COLO668 (cell line): ENCODE measurements around the gene MAG.

Experiments
- DNase-seq: peaks from one replicate; lab custom pipeline; 2025; ENCODE audit not compliant: unreplicated experiment; lab: John Stamatoyannopoulos, UW

The MAG gene

GRCh38 chr19:35340431-35340830 is 48.5 kb downstream of the MAG start:
- DNase-seq, result no peak

- DNase-seq, result no peak
Measured at GRCh38 chr19:35341006-35341405, 49.0 kb downstream of the MAG start.

DNA sequence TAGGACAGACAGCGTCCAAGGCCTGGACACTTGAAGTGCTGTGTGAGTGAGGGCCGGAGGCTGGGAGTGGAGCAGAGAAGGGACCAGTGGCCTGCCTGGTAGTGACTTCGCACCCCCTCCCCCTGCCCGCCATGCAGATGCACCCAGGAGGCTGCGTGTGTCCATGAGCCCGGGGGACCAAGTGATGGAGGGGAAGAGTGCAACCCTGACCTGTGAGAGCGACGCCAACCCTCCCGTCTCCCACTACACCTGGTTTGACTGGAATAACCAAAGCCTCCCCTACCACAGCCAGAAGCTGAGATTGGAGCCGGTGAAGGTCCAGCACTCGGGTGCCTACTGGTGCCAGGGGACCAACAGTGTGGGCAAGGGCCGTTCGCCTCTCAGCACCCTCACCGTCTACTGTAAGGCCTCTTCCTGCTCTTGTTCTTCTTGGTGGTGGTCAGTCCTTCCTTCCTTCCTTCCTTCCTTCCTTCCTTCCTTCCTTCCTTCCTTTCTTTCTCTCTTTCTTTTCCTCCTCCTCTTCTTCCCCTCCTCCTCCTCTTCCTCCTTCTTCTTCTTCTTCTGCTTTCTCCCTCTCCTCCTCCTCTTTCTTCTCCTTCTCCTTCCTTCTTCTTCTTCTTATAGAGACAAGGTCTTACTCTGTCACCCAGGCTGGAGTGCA is 49.7 kb downstream of the MAG start:
- no peak for DNase-seq

GRCh38 chr19:35342430-35342829 is 50.5 kb downstream of the MAG start:
- no peak for DNase-seq

DNA sequence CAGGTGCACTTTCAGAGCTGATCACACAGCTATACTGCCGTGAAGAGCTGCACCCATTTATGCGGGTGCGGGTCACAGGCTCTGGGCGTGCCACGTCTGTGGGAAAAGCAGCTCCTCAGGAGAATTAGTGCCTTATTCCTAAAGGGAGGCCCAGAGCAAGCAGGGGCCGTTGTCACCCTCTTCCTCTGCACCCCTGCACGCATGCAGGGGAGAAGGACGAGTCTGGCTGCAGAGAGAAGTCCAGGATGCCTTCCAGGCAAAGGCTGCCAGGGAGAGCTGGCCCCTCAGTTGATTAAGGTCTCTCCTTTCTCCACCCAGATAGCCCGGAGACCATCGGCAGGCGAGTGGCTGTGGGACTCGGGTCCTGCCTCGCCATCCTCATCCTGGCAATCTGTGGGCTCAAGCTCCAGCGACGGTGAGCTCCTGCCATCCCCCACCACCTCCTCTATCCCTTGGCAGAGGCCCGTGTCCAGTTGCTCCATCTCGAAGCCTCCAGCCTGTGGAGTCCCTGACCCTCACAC is 52.6 kb downstream of the MAG start:
- DNase-seq, result no peak

DNA sequence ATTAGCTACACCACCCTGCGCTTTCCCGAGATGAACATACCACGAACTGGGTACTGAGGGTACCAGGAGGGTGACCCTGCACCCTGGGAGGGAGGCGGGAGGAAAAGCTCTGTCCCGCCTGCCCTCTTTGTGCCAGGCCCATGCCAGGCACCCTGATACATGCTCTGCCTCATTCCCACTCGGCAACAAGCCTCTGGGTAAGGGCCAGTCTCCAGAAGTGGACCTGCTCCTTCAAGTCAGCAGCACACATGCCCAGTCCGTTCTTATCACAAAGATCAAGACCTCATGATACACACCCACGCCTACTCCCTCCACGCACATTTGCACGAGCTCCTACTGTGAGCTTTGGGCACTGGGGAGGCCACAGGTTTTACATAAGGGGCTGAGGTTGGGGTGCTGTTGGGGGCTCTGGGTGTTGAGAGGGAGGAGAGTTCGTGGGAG is 53.7 kb downstream of the MAG start:
- no peak for DNase-seq

DNA sequence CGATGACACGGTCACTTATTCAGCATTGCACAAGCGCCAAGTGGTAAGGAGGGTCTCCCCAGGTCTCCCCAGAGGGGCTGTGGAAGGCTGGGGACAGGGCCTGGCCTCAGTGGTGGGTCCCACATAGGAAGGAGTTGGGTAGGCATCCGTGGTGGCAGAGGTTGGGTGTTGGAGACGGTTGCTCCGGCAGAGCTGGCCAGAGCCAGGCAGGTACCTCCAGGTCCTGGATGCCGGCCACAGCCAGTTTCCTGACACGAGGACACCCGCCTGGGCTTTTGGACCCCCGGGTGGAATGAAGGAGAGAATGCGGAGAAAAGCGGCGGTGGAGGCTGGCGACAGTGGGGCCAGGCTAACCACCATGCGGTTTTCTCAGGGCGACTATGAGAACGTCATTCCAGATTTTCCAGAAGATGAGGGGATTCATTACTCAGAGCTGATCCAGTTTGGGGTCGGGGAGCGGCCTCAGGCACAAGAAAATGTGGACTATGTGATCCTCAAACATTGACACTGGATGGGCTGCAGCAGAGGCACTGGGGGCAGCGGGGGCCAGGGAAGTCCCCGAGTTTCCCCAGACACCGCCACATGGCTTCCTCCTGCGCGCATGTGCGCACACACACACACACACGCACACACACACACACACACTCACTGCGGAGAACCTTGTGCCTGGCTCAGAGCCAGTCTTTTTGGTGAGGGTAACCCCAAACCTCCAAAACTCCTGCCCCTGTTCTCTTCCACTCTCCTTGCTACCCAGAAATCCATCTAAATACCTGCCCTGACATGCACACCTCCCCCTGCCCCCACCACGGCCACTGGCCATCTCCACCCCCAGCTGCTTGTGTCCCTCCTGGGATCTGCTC is 54.5 kb downstream of the MAG start:
- DNase-seq, result no peak

- no peak for DNase-seq
Measured at GRCh38 chr19:35347171-35347929, 55.4 kb downstream of the MAG start, which contains the start of gene FFAR1. FFAR1 (plus strand) TSS chr19:35347902; CDS start chr19:35351552, 3,650 bp downstream.

GRCh38 chr19:35347930-35348298 is 56.0 kb downstream of the MAG start:
- no peak for DNase-seq

DNA sequence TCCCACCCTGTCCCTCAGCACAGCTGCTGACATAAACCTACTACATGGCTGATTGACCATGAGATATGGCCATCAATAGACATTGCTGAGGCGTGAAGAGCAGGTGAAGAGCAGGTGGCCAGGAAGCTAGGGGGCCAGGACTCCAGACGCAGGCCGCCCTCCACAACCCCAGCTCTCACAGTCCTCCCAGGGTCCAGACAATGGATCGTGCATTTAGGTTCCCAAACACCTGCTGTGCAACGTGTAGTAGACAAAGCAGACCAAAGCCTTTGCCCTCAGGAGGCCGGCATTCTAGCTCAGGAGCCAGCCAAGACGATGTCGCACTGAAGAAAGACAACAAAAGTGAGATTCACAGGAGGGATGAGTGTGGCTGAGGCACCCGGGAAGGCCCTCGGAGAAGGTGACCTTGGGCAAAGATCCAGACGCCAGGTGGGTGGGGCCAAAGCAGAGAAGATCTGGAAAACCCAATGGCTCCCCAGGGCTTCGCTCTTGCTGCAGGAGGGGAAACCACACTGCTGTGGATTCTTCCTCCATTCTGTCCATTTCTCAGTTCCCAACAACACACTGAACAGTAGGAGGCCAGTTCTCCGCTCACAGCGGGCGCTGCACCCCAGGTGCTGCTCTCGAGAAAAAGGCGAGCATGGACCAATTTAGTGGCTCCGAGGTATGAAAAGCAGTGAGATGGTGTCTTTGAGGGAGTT is 57.1 kb downstream of the MAG start:
- peak; percentile 63 for DNase-seq

- no peak for DNase-seq
Measured at GRCh38 chr19:35349614-35350521, 57.9 kb downstream of the MAG start.

DNA sequence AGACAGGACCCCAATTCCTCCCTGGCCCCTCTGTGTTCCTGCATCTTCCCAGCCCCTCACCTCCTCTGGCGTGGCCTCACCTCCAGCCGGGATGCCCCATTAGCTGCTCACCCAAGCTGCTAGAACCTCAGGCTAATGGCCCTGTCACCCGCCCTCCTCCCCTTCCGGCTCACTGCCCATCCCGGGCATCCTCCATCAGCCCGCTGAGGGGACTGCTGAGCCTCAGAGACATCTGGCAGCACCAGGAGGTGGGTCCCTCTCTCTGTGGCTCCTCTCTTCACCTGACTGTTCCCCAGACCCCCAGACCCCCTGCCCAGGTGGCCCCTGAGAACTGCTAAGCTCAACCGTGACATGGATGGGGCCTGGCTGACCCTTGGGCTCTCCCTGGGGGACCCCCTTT is 58.6 kb downstream of the MAG start:
- DNase-seq, result no peak

- no peak for DNase-seq
Measured at GRCh38 chr19:35351411-35352176, 59.6 kb downstream of the MAG start.

DNA sequence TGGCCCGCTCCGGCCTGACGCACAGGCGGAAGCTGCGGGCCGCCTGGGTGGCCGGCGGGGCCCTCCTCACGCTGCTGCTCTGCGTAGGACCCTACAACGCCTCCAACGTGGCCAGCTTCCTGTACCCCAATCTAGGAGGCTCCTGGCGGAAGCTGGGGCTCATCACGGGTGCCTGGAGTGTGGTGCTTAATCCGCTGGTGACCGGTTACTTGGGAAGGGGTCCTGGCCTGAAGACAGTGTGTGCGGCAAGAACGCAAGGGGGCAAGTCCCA is 60.2 kb downstream of the MAG start:
- DNase-seq, result no peak

DNA sequence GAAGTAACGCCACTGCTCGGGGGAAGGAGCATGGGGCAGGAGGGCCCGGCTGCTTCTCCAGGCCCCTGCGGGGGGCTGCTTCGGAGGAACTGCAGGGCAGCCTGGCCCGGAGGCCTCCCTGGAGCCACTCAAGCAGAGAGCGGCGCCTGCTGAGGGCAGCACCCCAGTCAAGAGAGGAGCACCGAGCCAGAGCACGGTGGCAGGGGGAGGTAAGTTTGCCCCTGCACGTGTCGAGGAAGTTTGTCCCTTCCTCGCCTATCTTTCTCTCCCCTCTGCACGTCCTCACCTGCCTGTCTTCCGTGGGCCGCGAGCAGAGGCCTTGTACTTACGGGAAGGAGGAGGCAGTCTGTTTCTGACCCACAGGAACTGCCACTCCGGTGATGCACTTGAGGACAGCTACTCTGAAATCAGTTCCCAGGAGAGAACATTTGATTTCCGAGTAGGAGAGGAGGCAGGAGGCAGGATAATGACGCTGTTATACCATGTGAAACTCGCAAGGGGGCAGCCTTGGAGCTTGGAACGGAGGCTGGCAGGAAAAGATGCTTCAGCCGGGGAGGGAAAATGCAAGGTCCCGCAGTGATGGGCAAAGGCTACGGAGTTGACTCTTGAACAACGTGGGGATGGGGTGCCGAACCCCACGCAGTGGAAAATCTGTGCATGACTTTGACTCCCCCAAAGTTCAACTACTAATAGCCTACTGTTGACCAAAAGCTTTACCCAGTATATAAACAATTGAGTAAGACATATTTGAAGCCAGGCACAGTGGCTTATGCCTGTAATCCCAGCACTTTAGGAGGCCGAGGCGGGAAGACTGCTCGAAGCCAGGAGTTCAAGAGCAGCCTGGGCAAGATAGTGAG is 60.7 kb downstream of the MAG start:
- peak; percentile 64 for DNase-seq

GRCh38 chr19:35353635-35354034 is 61.7 kb downstream of the MAG start:
- DNase-seq, result no peak

DNA sequence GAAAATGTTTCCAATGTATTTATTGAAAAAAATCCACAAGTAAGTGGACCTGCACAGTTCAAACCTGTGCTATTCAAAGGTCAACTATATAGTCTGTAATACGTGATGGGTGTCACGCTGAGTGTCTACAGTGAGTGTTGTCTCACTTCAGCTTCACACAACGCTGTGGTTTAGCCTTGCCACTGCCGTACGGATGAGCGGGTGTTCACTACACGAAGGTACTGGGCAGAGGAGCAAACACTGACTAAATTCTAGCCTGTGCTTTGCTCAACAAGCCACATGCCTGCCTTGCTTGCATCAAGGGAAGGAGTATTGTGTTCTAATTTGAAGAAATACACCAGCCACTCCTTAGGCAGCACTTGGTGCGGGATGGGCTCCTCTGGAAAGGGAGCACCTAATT is 62.9 kb downstream of the MAG start:
- no peak for DNase-seq

DNA sequence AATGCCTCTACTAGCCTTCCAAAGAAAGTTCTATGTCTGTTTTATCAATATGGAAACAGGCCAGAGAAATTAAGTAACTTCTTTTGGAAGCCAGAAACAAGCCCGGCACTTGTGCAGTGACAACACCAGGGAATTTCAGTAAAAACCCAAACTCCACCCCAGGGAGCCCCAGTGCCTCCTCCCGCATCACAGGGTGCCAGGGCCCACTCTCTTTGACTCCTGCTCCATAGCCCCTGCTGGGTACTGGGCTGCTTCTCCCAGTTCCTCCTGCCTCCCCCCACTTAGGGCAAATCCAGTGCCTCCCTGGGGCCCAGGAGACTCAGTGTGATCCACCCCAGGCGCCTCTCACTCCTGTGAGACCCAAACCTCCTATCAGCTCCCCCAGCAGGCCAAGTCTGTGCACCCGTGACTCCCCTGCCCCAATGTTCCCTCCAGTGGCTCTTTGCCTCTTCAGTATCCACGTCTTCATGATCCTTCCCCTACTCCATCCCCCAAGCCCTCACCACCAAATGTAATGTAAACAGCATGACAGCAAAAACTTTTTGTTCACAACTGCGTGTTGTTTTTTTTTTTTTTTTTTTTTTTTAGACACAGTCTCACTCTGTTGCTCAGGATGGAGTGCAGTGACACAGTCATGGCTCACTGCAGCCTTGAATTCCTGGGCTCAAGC is 64.0 kb downstream of the MAG start:
- no peak for DNase-seq
